ENCODE results near the gene CLSTN2.
A peak's percentile ranks its signal among the peaks of the same experiment; 100 is the strongest.

Gene CLSTN2

GRCh38 chr3:140386357-140387100, 451.5 kb downstream of the CLSTN2 start:
- H3K9me3 ChIP-seq (ENCODE audit: insufficient read depth, low read depth, low read length), result no peaks in the 10 kb centered on the region
- H2BK120ac ChIP-seq (ENCODE audit: insufficient read depth, low read length, poor library complexity), result no peak overlapping the region
- H3K4me3 ChIP-seq (ENCODE audit: low read depth, low read length), result no peak overlapping the region
- H3K27ac ChIP-seq (ENCODE audit: low read depth, low read length), result no peak overlapping the region
- no peak overlapping the region for H2BK12ac ChIP-seq (ENCODE audit: low read length)
- no peak overlapping the region for H3K9ac ChIP-seq (ENCODE audit: low read length)
- H3K4ac ChIP-seq (ENCODE audit: low read depth, low read length), result no peak overlapping the region
- no peak overlapping the region for H3K4me2 ChIP-seq (ENCODE audit: low read length)
- H3K23ac ChIP-seq (ENCODE audit: low read length), result no peak overlapping the region
- H3K79me2 ChIP-seq (ENCODE audit: control insufficient read depth, insufficient read depth, low read length, poor library complexity), result no peaks in the 10 kb centered on the region
- DNase-seq, result peak in 1 of 2 donors; percentile 2
- H4K12ac ChIP-seq (ENCODE audit: low read depth, low read length), result no peak overlapping the region
- H2BK5ac ChIP-seq (ENCODE audit: low read depth, low read length, poor library complexity), result no peak overlapping the region
- no peak overlapping the region for H3K14ac ChIP-seq (ENCODE audit: low read length)
- no peak overlapping the region for H4K8ac ChIP-seq (ENCODE audit: low read depth, low read length)
- H2AFZ ChIP-seq (ENCODE audit: insufficient read depth, low read length, poor library complexity), result no peak overlapping the region
- no CpG with 5 or more reads among the region's 6 CpGs for WGBS (ENCODE audit: extremely low coverage, insufficient coverage, insufficient read length)
- no peak overlapping the region for H4K91ac ChIP-seq (ENCODE audit: low read depth, low read length)
- no peak overlapping the region for H2AK5ac ChIP-seq (ENCODE audit: low read length)
- no peak overlapping the region for H3K18ac ChIP-seq (ENCODE audit: low read length)
- no peaks in the 10 kb centered on the region for H3K27me3 ChIP-seq (ENCODE audit: insufficient read depth, low read length)
- no peaks in the 10 kb centered on the region for H3K36me3 ChIP-seq (ENCODE audit: control insufficient read depth in 1 of 2, insufficient read depth in 2 of 2, low read length in 2 of 2)
- no peaks in the 10 kb centered on the region for H3K79me1 ChIP-seq (ENCODE audit: low read length)
- no peaks in the 10 kb centered on the region for H3K4me1 ChIP-seq (ENCODE audit: control insufficient read depth in 1 of 2, insufficient read depth in 2 of 2, low read length in 2 of 2)

GRCh38 chr3:140387244-140387643, 452.3 kb downstream of the CLSTN2 start:
- Histone ChIP-seq H3K4me2 (ENCODE audit: low read length) (no peak overlapping the region), H3K79me1 (ENCODE audit: low read length) (no peaks in the 10 kb centered on the region), H4K91ac (ENCODE audit: low read depth, low read length) (no peak overlapping the region), H2BK120ac (ENCODE audit: insufficient read depth, low read length, poor library complexity) (no peak overlapping the region), H3K36me3 (ENCODE audit: control insufficient read depth in 1 of 2, insufficient read depth in 2 of 2, low read length in 2 of 2) (no peaks in the 10 kb centered on the region), H3K4me1 (ENCODE audit: control insufficient read depth in 1 of 2, insufficient read depth in 2 of 2, low read length in 2 of 2) (no peaks in the 10 kb centered on the region), H3K4ac (ENCODE audit: low read depth, low read length) (no peak overlapping the region), H3K79me2 (ENCODE audit: control insufficient read depth, insufficient read depth, low read length, poor library complexity) (no peaks in the 10 kb centered on the region), H4K12ac (ENCODE audit: low read depth, low read length) (no peak overlapping the region), H2BK12ac (ENCODE audit: low read length) (no peak overlapping the region), H2AK5ac (ENCODE audit: low read length) (no peak overlapping the region), H3K9me3 (ENCODE audit: insufficient read depth, low read depth, low read length) (no peaks in the 10 kb centered on the region), H2BK5ac (ENCODE audit: low read depth, low read length, poor library complexity) (no peak overlapping the region), H4K8ac (ENCODE audit: low read depth, low read length) (no peak overlapping the region), H3K9ac (ENCODE audit: low read length) (no peak overlapping the region), H3K27ac (ENCODE audit: low read depth, low read length) (no peak overlapping the region), H3K14ac (ENCODE audit: low read length) (no peak overlapping the region), H3K18ac (ENCODE audit: low read length) (no peak overlapping the region), H2AFZ (ENCODE audit: insufficient read depth, low read length, poor library complexity) (no peak overlapping the region), H3K23ac (ENCODE audit: low read length) (no peak overlapping the region), H3K4me3 (ENCODE audit: low read depth, low read length) (no peak overlapping the region), H3K27me3 (ENCODE audit: insufficient read depth, low read length) (no peaks in the 10 kb centered on the region)
- DNase-seq, result no peak
- WGBS (ENCODE audit: extremely low coverage, insufficient coverage, insufficient read length), result no CpG with 5 or more reads among the region's 2 CpGs

- H3K9ac ChIP-seq (ENCODE audit: low read length), result no peak overlapping the region
- H2BK120ac ChIP-seq (ENCODE audit: insufficient read depth, low read length, poor library complexity), result no peak overlapping the region
- no peak overlapping the region for H3K27ac ChIP-seq (ENCODE audit: low read depth, low read length)
- H2BK5ac ChIP-seq (ENCODE audit: low read depth, low read length, poor library complexity), result no peak overlapping the region
- DNase-seq, result no peak
- H3K9me3 ChIP-seq (ENCODE audit: insufficient read depth, low read depth, low read length), result no peaks in the 10 kb centered on the region
- no peaks in the 10 kb centered on the region for H3K79me2 ChIP-seq (ENCODE audit: control insufficient read depth, insufficient read depth, low read length, poor library complexity)
- H3K14ac ChIP-seq (ENCODE audit: low read length), result no peak overlapping the region
- H3K36me3 ChIP-seq (ENCODE audit: control insufficient read depth in 1 of 2, insufficient read depth in 2 of 2, low read length in 2 of 2), result no peaks in the 10 kb centered on the region
- H3K18ac ChIP-seq (ENCODE audit: low read length), result no peak overlapping the region
- no peak overlapping the region for H2BK12ac ChIP-seq (ENCODE audit: low read length)
- no peaks in the 10 kb centered on the region for H3K79me1 ChIP-seq (ENCODE audit: low read length)
- H3K23ac ChIP-seq (ENCODE audit: low read length), result no peak overlapping the region
- H3K4me2 ChIP-seq (ENCODE audit: low read length), result no peak overlapping the region
- no peak overlapping the region for H2AK5ac ChIP-seq (ENCODE audit: low read length)
- no peaks in the 10 kb centered on the region for H3K4me1 ChIP-seq (ENCODE audit: control insufficient read depth in 1 of 2, insufficient read depth in 2 of 2, low read length in 2 of 2)
- H3K4me3 ChIP-seq (ENCODE audit: low read depth, low read length), result no peak overlapping the region
- H3K27me3 ChIP-seq (ENCODE audit: insufficient read depth, low read length), result no peaks in the 10 kb centered on the region
- H4K12ac ChIP-seq (ENCODE audit: low read depth, low read length), result no peak overlapping the region
- H4K8ac ChIP-seq (ENCODE audit: low read depth, low read length), result no peak overlapping the region
- H2AFZ ChIP-seq (ENCODE audit: insufficient read depth, low read length, poor library complexity), result no peak overlapping the region
- no CpG with 5 or more reads among the region's 2 CpGs for WGBS (ENCODE audit: extremely low coverage, insufficient coverage, insufficient read length)
- H4K91ac ChIP-seq (ENCODE audit: low read depth, low read length), result no peak overlapping the region
- no peak overlapping the region for H3K4ac ChIP-seq (ENCODE audit: low read depth, low read length)
Observed at GRCh38 chr3:140388202-140388922, 453.4 kb downstream of the CLSTN2 start.

- no peaks in the 10 kb centered on the region for H3K9me3 ChIP-seq (ENCODE audit: insufficient read depth, low read depth, low read length)
- no CpG with 5 or more reads among the region's 6 CpGs for WGBS (ENCODE audit: extremely low coverage, insufficient coverage, insufficient read length)
- no peak overlapping the region for H2AK5ac ChIP-seq (ENCODE audit: low read length)
- no peak overlapping the region for H2BK5ac ChIP-seq (ENCODE audit: low read depth, low read length, poor library complexity)
- DNase-seq, result no peak
- H3K79me1 ChIP-seq (ENCODE audit: low read length), result no peaks in the 10 kb centered on the region
- H3K36me3 ChIP-seq (ENCODE audit: control insufficient read depth in 1 of 2, insufficient read depth in 2 of 2, low read length in 2 of 2), result no peaks in the 10 kb centered on the region
- no peak overlapping the region for H2BK120ac ChIP-seq (ENCODE audit: insufficient read depth, low read length, poor library complexity)
- no peak overlapping the region for H3K9ac ChIP-seq (ENCODE audit: low read length)
- H2AFZ ChIP-seq (ENCODE audit: insufficient read depth, low read length, poor library complexity), result no peak overlapping the region
- H3K4me1 ChIP-seq (ENCODE audit: control insufficient read depth in 1 of 2, insufficient read depth in 2 of 2, low read length in 2 of 2), result no peaks in the 10 kb centered on the region
- no peaks in the 10 kb centered on the region for H3K79me2 ChIP-seq (ENCODE audit: control insufficient read depth, insufficient read depth, low read length, poor library complexity)
- no peaks in the 10 kb centered on the region for H3K27me3 ChIP-seq (ENCODE audit: insufficient read depth, low read length)
- no peak overlapping the region for H3K4me3 ChIP-seq (ENCODE audit: low read depth, low read length)
- H3K4me2 ChIP-seq (ENCODE audit: low read length), result no peak overlapping the region
- H4K91ac ChIP-seq (ENCODE audit: low read depth, low read length), result no peak overlapping the region
- no peak overlapping the region for H3K4ac ChIP-seq (ENCODE audit: low read depth, low read length)
- H4K12ac ChIP-seq (ENCODE audit: low read depth, low read length), result no peak overlapping the region
- H3K14ac ChIP-seq (ENCODE audit: low read length), result no peak overlapping the region
- H4K8ac ChIP-seq (ENCODE audit: low read depth, low read length), result no peak overlapping the region
- no peak overlapping the region for H3K23ac ChIP-seq (ENCODE audit: low read length)
- H2BK12ac ChIP-seq (ENCODE audit: low read length), result no peak overlapping the region
- no peak overlapping the region for H3K27ac ChIP-seq (ENCODE audit: low read depth, low read length)
- no peak overlapping the region for H3K18ac ChIP-seq (ENCODE audit: low read length)
Observed at GRCh38 chr3:140391061-140391460, 456.1 kb downstream of the CLSTN2 start.
